HT-29 (cell line): ENCODE results near the gene GHDC. TPM values are rescaled to one million over a fixed set of nuclear protein-coding genes. Genes with fewer than 3 reads are reported as not detected.
"Not testable (repeated sequence)": the region's sequence is repeated elsewhere in the genome, so short reads cannot be mapped to it uniquely, and the experiment has no call there.

Source experiments
- DNase-seq: peaks from one replicate; pipeline ENCODE4 v3.0.0-alpha.2; 2015; ENCODE audit warnings: low spot score
- total RNA-seq: library from RNA; depleted of rRNA; stranded (reverse); fragments of >200 nt; shearing (Covaris generic); gene quantifications from 2 replicates; pipeline ENCODE4 v1.2.3, GENCODE V29; 2014

GHDC gene
- total RNA-seq, 1 experiment from 2014 or later, result 25.6 TPM

GRCh38 chr17:42202696-42203095, 8.4 kb upstream of the GHDC start:
- no peak for DNase-seq

- no peak for DNase-seq
Observed at GRCh38 chr17:42202159-42202558, 7.9 kb upstream of the GHDC start.

GRCh38 chr17:42201458-42201772, 7.1 kb upstream of the GHDC start:
- DNase-seq, result no peak

- peak; percentile 41 for DNase-seq
Observed at GRCh38 chr17:42200706-42201457, 6.6 kb upstream of the GHDC start.

- DNase-seq, result no peak
Observed at GRCh38 chr17:42199416-42200011, 5.2 kb upstream of the GHDC start.

- no peak for DNase-seq
Observed at GRCh38 chr17:42198897-42199296, 4.6 kb upstream of the GHDC start.

GRCh38 chr17:42197564-42198156, 3.4 kb upstream of the GHDC start:
- DNase-seq, result no peak

- DNase-seq, result no peak
Observed at GRCh38 chr17:42193216-42193968, 902 bp downstream of the GHDC start.

GRCh38 chr17:42192189-42193126, 1.8 kb downstream of the GHDC start:
- no peak for DNase-seq

- DNase-seq, result no peak
Observed at GRCh38 chr17:42191275-42191608, 3.1 kb downstream of the GHDC start.

GRCh38 chr17:42190491-42191274, 3.6 kb downstream of the GHDC start:
- DNase-seq, result no peak

- DNase-seq, result no peak
Observed at GRCh38 chr17:42189651-42189965, 4.7 kb downstream of the GHDC start.

- DNase-seq, result no peak
Observed at GRCh38 chr17:42188749-42189650, 5.3 kb downstream of the GHDC start.

GRCh38 chr17:42187833-42188232, 6.5 kb downstream of the GHDC start:
- no peak for DNase-seq

- not testable (repeated sequence) for DNase-seq
Observed at GRCh38 chr17:42186191-42186590, 8.1 kb downstream of the GHDC start.

- DNase-seq, result no peak
Observed at GRCh38 chr17:42185621-42185930, 8.7 kb downstream of the GHDC start.

- DNase-seq, result no peak
Observed at GRCh38 chr17:42184713-42185620, 9.3 kb downstream of the GHDC start, which contains the start of gene HCRT. TSS of gene HCRT (minus strand) at chr17:42185452. CDS start at chr17:42185365, 87 bp downstream.
